ENCODE measurements around the gene PIK3R3. TPM values are rescaled to one million over a fixed set of nuclear protein-coding genes. Genes with fewer than 3 reads are reported as not detected.

The PIK3R3 gene
- total and polyA plus RNA-seq, 2 donors (not counting 3 experiments of a cell fraction or from before 2014, with no cell fraction given), result 7.5 to 14.3 TPM

DNA sequence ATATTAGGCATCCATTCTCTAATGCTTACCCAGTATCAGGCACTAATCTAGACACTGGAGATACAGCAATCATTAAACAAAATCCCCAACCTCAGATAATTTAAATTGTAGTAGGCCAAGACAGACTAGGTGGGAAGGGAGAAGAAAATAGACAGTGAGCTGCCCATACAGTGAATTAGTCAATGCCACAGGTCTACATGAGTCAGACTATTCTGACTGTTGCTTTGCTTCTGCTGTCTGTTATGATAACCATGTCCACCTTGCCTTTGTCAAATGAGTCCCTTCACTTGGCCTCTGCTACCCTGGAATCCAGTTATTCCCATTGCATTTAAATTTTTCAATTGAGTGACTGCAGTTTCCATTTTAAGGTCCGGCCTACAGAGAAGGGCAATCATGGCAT, 59.5 kb downstream of the PIK3R3 start:
- no peak overlapping the region for H3K9ac ChIP-seq (replicated peaks; ENCODE audit: extremely low read depth, insufficient read depth, low read length)
- H3K36me3 ChIP-seq (ENCODE audit: control insufficient read depth in 2 of 2, extremely low read depth in 1 of 2, insufficient read depth in 2 of 2, low read length in 2 of 2), result peaks cover 0 to 2% of the 10 kb centered on the region in 2 experiments
- DNase-seq (ENCODE audit: low read depth, low spot score) (no peak), FAIRE-seq (no peak)
- H3K27me3 ChIP-seq (ENCODE audit: control insufficient read depth in 2 of 2, insufficient read depth in 2 of 2, low read length in 2 of 2), result no peaks in the 10 kb centered on the region
- H3K4me3 ChIP-seq (replicated peaks in 1 of 3; ENCODE audit: insufficient read depth in 1 of 3, low read depth in 1 of 3, low read length in 3 of 3), result no peak overlapping the region
- intact Hi-C loops (cut with micrococcal nuclease) (no loop called here), dilution Hi-C loops (cut with MboI; ENCODE audit: extremely low pct_ligation_motif_present, low sequenced_read_pairs) (no loop called here)
- CTCF ChIA-PET, result no interaction called here
- no peak overlapping the region for H2AFZ ChIP-seq (ENCODE audit: low read depth, low read length)
- no peaks in the 10 kb centered on the region for H4K20me1 ChIP-seq (replicated peaks; ENCODE audit: control insufficient read depth, extremely low read depth, insufficient read depth, low read length)
- H3K4me1 ChIP-seq (ENCODE audit: control insufficient read depth, extremely low read depth, insufficient read depth, low read length), result no peaks in the 10 kb centered on the region
- no peak overlapping the region for H3K27ac ChIP-seq (ENCODE audit: insufficient read depth, low read depth, low read length)
- no peaks in the 10 kb centered on the region for H3K9me3 ChIP-seq (replicated peaks; ENCODE audit: control insufficient read depth, insufficient read depth, low read length)
- POLR2A ChIA-PET, result no interaction called here
- H3K4me2 ChIP-seq (ENCODE audit: insufficient read depth, low read length), result no peak overlapping the region
- no peaks in the 10 kb centered on the region for H3K9me1 ChIP-seq (replicated peaks; ENCODE audit: control insufficient read depth, extremely low read depth, insufficient read depth, low read length)
- TF ChIP-seq GATA2 (IDR thresholded peaks at IDR 0.05; ENCODE audit: insufficient read depth, insufficient read length, low read depth, low read length), result no peak
- TF ChIP-seq JUN (IDR thresholded peaks at IDR 0.05; ENCODE audit: borderline replicate concordance, insufficient read depth, insufficient read length, low read depth), result no peak
- TF ChIP-seq, protein P1, sequence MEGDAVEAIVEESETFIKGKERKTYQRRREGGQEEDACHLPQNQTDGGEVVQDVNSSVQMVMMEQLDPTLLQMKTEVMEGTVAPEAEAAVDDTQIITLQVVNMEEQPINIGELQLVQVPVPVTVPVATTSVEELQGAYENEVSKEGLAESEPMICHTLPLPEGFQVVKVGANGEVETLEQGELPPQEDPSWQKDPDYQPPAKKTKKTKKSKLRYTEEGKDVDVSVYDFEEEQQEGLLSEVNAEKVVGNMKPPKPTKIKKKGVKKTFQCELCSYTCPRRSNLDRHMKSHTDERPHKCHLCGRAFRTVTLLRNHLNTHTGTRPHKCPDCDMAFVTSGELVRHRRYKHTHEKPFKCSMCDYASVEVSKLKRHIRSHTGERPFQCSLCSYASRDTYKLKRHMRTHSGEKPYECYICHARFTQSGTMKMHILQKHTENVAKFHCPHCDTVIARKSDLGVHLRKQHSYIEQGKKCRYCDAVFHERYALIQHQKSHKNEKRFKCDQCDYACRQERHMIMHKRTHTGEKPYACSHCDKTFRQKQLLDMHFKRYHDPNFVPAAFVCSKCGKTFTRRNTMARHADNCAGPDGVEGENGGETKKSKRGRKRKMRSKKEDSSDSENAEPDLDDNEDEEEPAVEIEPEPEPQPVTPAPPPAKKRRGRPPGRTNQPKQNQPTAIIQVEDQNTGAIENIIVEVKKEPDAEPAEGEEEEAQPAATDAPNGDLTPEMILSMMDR (IDR thresholded peaks at IDR 0.05; ENCODE audit: extremely low read depth in 1 of 2, insufficient read depth in 1 of 2, low read depth in 1 of 2, low read length in 2 of 2), result no peak
- no peak for TF ChIP-seq POLR2AphosphoS5 (IDR thresholded peaks at IDR 0.05; ENCODE audit: insufficient read depth, low read depth, low read length)
- TF ChIP-seq, protein P2, sequence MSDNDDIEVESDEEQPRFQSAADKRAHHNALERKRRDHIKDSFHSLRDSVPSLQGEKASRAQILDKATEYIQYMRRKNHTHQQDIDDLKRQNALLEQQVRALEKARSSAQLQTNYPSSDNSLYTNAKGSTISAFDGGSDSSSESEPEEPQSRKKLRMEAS (IDR thresholded peaks at IDR 0.05; ENCODE audit: insufficient read depth, insufficient read length), result no peak
- no peak for TF ChIP-seq FOS (IDR thresholded peaks at IDR 0.05; ENCODE audit: borderline replicate concordance, insufficient read depth, low read length)
- TF ChIP-seq MYC (IDR thresholded peaks at IDR 0.05; ENCODE audit: low read depth, low read length), result no peak
- no peak for TF ChIP-seq POLR2A (IDR thresholded peaks at IDR 0.05; ENCODE audit: low read depth, low read length)
- TF ChIP-seq EZH2 (IDR thresholded peaks at IDR 0.05; ENCODE audit: borderline replicate concordance, low read depth, low read length, severe bottlenecking), result no peak
- BruUV-seq (replicated peaks), result no TSS peak
- H3K79me2 ChIP-seq (ENCODE audit: control insufficient read depth, insufficient read depth, low read length), result no peaks in the 10 kb centered on the region
